ENCODE data around the gene TXLNB.

DNA sequence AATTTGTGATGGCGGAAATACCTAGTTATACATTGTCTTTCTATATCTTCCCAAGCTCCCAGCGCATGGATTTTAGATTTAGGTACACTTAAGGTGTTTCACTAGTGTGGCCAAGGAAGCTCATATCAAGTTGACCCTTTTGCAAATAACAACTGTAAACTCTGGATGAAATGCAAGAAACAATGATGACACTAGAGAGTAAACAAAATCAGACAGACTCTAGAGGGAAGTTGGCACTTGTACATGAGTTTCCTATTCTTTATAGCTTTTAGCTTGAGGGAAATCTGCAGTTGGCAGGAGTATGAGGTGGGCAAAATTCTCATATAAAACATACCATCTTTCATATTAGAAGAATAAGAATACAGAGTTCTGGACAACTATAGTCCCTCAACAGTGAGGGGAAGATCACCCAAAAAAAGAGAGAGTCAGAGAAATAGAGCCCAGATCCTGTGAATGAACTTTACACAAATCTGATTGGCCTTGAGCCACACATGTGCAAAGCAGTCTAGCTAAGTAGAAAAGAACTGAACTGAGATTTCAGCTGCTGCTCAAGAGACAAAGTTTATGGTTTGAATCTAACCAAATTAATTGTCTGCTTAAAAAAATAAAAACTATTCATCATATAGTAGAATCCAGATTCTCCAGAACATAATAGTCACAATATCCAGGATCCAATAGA, 26.1 kb downstream of the TXLNB start:
- TF ChIP-seq, protein P1, sequence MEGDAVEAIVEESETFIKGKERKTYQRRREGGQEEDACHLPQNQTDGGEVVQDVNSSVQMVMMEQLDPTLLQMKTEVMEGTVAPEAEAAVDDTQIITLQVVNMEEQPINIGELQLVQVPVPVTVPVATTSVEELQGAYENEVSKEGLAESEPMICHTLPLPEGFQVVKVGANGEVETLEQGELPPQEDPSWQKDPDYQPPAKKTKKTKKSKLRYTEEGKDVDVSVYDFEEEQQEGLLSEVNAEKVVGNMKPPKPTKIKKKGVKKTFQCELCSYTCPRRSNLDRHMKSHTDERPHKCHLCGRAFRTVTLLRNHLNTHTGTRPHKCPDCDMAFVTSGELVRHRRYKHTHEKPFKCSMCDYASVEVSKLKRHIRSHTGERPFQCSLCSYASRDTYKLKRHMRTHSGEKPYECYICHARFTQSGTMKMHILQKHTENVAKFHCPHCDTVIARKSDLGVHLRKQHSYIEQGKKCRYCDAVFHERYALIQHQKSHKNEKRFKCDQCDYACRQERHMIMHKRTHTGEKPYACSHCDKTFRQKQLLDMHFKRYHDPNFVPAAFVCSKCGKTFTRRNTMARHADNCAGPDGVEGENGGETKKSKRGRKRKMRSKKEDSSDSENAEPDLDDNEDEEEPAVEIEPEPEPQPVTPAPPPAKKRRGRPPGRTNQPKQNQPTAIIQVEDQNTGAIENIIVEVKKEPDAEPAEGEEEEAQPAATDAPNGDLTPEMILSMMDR (IDR thresholded peaks at IDR 0.05; ENCODE audit: poor library complexity) = no peak
- TF ChIP-seq EZH2phosphoT487 (IDR thresholded peaks at IDR 0.05; ENCODE audit: low read depth, severe bottlenecking, unreplicated experiment) (no peak), EZH2 (IDR thresholded peaks at IDR 0.05; ENCODE audit: borderline replicate concordance) (no peak)

Data from hepatocyte (in vitro differentiated cells).